Endodermal cell (in vitro differentiated cells): ENCODE measurements around the gene CEP104. TPM values are rescaled to one million over a fixed set of nuclear protein-coding genes. Genes with fewer than 3 reads are reported as not detected.

Experiments used
- DNase-seq: peaks from one replicate; pipeline ENCODE4 v3.0.0-alpha.2; 2017
- H3K27ac ChIP-seq: 2 replicates; pipeline ENCODE4 v1.5.1; 2013; ENCODE audit warnings: mild to moderate bottlenecking, low read depth, low read length, moderate library complexity
- H3K27me3 ChIP-seq: 2 replicates; pipeline ENCODE4 v1.6.1; 2013; ENCODE audit warnings: mild to moderate bottlenecking, low read length, moderate library complexity; ENCODE audit not compliant: insufficient read depth, control insufficient read depth, poor library complexity, severe bottlenecking
- H3K36me3 ChIP-seq: 2 replicates; pipeline ENCODE4 v1.7.0; 2013; ENCODE audit warnings: mild to moderate bottlenecking, low read length, moderate library complexity; ENCODE audit not compliant: control insufficient read depth, insufficient read depth
- H3K4me1 ChIP-seq: one replicate; pipeline ENCODE4 v1.7.0; 2013; ENCODE audit warnings: low read length; ENCODE audit not compliant: control insufficient read depth, insufficient read depth
- H3K4me3 ChIP-seq: 2 replicates; pipeline ENCODE4 v1.5.1; 2013; ENCODE audit warnings: mild to moderate bottlenecking, low read length, moderate library complexity
- H3K9ac ChIP-seq: 2 replicates; pipeline ENCODE4 v1.6.1; 2013; ENCODE audit warnings: mild to moderate bottlenecking, low read length, moderate library complexity; ENCODE audit not compliant: poor library complexity, severe bottlenecking; ENCODE audit errors: extremely low read depth
- H3K9me3 ChIP-seq: 2 replicates; pipeline ENCODE4 v1.6.1; 2013; ENCODE audit warnings: mild to moderate bottlenecking, low read length, moderate library complexity; ENCODE audit not compliant: control insufficient read depth
- H3K27ac Mint-ChIP-seq: 2 replicates; pipeline ENCODE4 v1.8.0; 2020; ENCODE audit warnings: mixed read lengths
- H3K27me3 Mint-ChIP-seq: 2 replicates; pipeline ENCODE4 v1.8.0; 2021; ENCODE audit warnings: mild to moderate bottlenecking, mixed read lengths; ENCODE audit not compliant: insufficient read depth
- H3K36me3 Mint-ChIP-seq: 2 replicates; pipeline ENCODE4 v1.8.0; 2020; ENCODE audit warnings: low read depth, mixed read lengths
- H3K4me1 Mint-ChIP-seq: 2 replicates; pipeline ENCODE4 v1.8.0; 2020; ENCODE audit warnings: mixed read lengths
- H3K4me3 Mint-ChIP-seq: 2 replicates; pipeline ENCODE4 v1.8.0; 2020; ENCODE audit warnings: mild to moderate bottlenecking, moderate library complexity, mixed read lengths
- H3K9me3 Mint-ChIP-seq: 2 replicates; pipeline ENCODE4 v1.8.0; 2020; ENCODE audit warnings: mild to moderate bottlenecking, mixed read lengths
- WGBS, 2 experiments: methylation state at CpG; one replicate each; pipeline versions ENCODE4 v1.1.5 to v1.1.7; 2013; ENCODE audit warnings: missing lambda C conversion rate in 2 of 2, mixed read lengths in 1 of 2; ENCODE audit not compliant: insufficient coverage in 1 of 2, insufficient read length in 1 of 2; 5-methylcytosine and 5-hydroxymethylcytosine counted together
- total RNA-seq, 2 donors: library from RNA; stranded (reverse); fragmentation: NEBNext Ultra II Directional in 1 of 2; extraction: Animal tissue kit (Norgen Biotek cat#: 25700) in 1 of 2; gene quantifications; 2 replicates in 1 of 2; 3 replicates in 1 of 2; pipeline ENCODE4 v1.2.1, GENCODE V29; 2021
- TF ChIP-seq, protein P1 (sequence below): fragments of 200-600 bp; sonication (generic); conservative IDR thresholded peaks from 2 replicates; pipeline ENCODE4 v1.5.0; 2021; ENCODE audit warnings: antibody characterized with exemption, mild to moderate bottlenecking

The CEP104 gene
- total RNA-seq, 2 donors from 2014 or later: 34.2 to 47.5 TPM

DNA sequence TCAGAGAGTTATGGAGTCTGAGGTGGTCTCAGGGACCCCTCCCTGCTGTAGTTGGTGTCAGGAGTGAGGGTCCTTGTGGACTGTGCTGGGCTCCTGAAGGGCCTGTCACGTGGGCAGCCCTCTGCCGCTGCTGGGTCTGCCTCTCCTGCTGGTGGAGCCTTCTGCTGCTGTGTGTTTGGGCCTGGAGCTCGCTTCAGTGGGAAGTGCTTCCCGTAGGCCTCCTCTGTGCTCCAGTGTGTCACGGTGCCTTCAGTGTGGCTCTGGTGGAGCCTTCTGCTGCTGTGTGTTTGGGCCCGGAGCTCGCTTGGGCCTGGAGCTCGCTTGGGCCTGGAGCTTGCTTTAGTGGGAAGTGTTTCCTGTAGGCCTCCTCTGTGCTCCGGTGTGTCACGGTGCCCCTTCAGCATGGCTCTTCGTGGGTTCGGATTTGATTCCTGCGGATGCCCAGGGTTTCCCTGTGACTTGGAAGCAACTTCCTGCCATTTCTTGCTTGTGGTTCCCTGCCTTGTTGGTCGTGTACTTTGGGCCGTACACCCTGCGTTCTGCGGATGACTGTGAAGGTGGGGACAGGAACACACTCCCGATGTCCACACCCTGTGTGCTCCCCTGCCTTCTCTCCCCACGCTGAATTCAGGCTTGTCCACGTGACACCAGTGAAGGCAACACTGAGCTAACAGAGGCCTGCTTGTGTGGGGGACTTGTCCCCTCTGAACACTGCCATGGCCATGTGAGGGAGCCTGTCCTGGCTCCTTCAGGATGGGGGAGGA lies 23.6 kb upstream of the CEP104 start:
- H3K4me1 Mint-ChIP-seq: no peaks in the 10 kb centered on the region
- Histone ChIP-seq H3K27ac (no peak overlapping the region), H3K9ac (no peak overlapping the region), H3K4me1 (no peaks in the 10 kb centered on the region), H3K36me3 (peaks cover 22% of the 10 kb centered on the region), H3K4me3 (no peak overlapping the region), H3K9me3 (peaks cover 16% of the 10 kb centered on the region), H3K27me3 (no peaks in the 10 kb centered on the region)
- H3K27me3 Mint-ChIP-seq: no peaks in the 10 kb centered on the region
- no peak for DNase-seq
- peaks cover 21% of the 10 kb centered on the region for H3K9me3 Mint-ChIP-seq
- 93 to 96% methylated on average over 16 to 20 of the region's 20 CpGs for WGBS, 2 experiments
- H3K27ac Mint-ChIP-seq: no peak overlapping the region
- H3K36me3 Mint-ChIP-seq: peaks cover 49% of the 10 kb centered on the region
- TF ChIP-seq, protein P1, sequence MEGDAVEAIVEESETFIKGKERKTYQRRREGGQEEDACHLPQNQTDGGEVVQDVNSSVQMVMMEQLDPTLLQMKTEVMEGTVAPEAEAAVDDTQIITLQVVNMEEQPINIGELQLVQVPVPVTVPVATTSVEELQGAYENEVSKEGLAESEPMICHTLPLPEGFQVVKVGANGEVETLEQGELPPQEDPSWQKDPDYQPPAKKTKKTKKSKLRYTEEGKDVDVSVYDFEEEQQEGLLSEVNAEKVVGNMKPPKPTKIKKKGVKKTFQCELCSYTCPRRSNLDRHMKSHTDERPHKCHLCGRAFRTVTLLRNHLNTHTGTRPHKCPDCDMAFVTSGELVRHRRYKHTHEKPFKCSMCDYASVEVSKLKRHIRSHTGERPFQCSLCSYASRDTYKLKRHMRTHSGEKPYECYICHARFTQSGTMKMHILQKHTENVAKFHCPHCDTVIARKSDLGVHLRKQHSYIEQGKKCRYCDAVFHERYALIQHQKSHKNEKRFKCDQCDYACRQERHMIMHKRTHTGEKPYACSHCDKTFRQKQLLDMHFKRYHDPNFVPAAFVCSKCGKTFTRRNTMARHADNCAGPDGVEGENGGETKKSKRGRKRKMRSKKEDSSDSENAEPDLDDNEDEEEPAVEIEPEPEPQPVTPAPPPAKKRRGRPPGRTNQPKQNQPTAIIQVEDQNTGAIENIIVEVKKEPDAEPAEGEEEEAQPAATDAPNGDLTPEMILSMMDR: no peak
- H3K4me3 Mint-ChIP-seq: no peak overlapping the region

DNA sequence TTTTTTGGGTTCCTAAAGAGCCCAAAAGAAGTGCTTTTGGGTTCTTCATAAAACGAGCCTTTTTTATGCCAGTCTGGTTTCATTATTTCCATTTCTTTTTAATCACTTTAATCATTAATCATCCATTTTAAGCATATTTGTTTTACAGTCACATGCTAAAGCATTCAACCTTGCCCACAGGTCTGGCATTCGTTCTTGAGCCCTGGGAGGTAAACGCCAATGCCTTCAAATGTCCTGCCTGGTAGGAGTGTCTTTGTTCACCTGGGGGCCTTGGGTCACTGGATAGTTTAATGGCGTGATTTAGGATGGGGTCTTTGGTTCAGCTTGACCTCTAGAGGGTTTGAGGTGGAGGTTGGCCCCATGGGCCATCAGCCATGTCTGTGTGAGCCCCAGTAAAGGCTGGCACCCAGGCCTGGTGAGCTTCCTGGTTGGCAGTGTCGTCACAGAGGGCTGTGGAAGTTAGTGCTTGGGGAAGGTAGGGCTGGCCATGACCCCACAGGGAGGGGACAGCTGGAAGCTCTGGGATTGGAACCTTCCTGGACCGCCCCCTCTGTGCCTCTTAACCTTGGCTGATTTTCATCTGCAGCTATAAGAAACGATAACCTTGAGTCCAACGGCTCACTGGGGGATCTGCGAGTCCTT lies 22.9 kb upstream of the CEP104 start:
- no peaks in the 10 kb centered on the region for H3K4me1 Mint-ChIP-seq
- H3K27me3 ChIP-seq: no peaks in the 10 kb centered on the region
- 82 to 95% methylated on average over 6 to 9 of the region's 9 CpGs for WGBS, 2 experiments
- TF ChIP-seq, protein P1: no peak
- DNase-seq: no peak
- no peaks in the 10 kb centered on the region for H3K27me3 Mint-ChIP-seq
- peaks cover 20% of the 10 kb centered on the region for H3K36me3 ChIP-seq
- no peaks in the 10 kb centered on the region for H3K4me1 ChIP-seq
- peaks cover 16% of the 10 kb centered on the region for H3K9me3 ChIP-seq
- no peak overlapping the region for H3K4me3 Mint-ChIP-seq
- H3K9me3 Mint-ChIP-seq: peaks cover 21% of the 10 kb centered on the region
- H3K36me3 Mint-ChIP-seq: peaks cover 54% of the 10 kb centered on the region
- no peak overlapping the region for H3K27ac ChIP-seq
- no peak overlapping the region for H3K4me3 ChIP-seq
- H3K27ac Mint-ChIP-seq: no peak overlapping the region
- H3K9ac ChIP-seq: no peak overlapping the region

DNA sequence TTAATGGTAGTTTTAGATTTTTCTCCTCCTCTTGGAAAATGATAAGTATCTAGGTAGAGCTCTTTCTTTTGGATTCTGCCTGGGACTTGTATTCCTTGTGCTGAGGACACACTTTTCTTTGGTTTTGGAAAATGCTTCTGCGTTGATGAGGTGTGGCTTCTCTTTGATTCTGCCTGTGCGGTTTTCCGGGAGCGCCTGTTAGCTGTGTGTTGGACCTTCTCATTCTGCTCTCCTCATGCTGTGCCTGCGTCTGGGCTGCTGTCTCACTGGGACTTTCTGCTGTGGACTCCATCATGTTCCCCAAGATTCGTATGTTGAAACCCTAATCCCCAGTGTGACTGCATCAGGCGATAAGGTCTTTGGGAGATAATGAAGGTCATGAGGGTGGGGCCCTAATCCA lies 22.1 kb upstream of the CEP104 start:
- Mint-ChIP-seq H3K27me3 (no peaks in the 10 kb centered on the region), H3K36me3 (peaks cover 51% of the 10 kb centered on the region), H3K27ac (no peak overlapping the region), H3K9me3 (peaks cover 21% of the 10 kb centered on the region), H3K4me3 (no peak overlapping the region), H3K4me1 (no peaks in the 10 kb centered on the region)
- Histone ChIP-seq H3K27ac (no peak overlapping the region), H3K9me3 (peaks cover 16% of the 10 kb centered on the region), H3K9ac (no peak overlapping the region), H3K27me3 (no peaks in the 10 kb centered on the region), H3K4me3 (no peak overlapping the region), H3K36me3 (peaks cover 21% of the 10 kb centered on the region), H3K4me1 (no peaks in the 10 kb centered on the region)
- no peak for DNase-seq
- TF ChIP-seq, protein P1: no peak
- WGBS, 2 experiments: 95 to 97% methylated on average over 5 to 7 of the region's 7 CpGs
